GM19193 (cell line): ENCODE results near the gene CHAT.

ENCODE experiments used
- POLR2A ChIP-seq: IDR thresholded peaks from 4 replicates; pipeline ENCODE4 v1.6.1; 2011; ENCODE audit not compliant: insufficient read depth, insufficient read length; ENCODE audit errors: extremely low read depth

The CHAT gene

GRCh38 chr10:49593998-49594397 lies 19.8 kb upstream of the CHAT start:
- no peak for TF ChIP-seq POLR2A

DNA sequence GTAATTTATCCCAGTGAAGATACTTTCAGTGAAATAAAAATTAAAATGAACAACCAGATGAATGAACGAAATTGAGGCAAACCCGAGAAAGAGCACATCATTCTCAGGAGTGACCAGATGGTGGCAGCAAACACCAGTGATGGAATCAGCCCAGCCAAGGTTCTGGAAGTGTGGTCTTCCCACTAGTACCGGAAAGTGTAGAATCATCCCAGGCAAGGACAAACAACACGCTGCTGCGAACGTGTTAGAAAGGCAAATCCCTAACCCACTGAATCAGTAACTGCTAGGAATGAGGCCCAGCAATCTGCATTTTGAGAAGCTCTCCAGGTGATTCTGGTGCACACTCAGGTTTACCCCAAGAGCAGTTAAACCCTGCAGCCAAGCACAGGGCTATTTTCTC lies 19.2 kb upstream of the CHAT start:
- TF ChIP-seq POLR2A: no peak

DNA sequence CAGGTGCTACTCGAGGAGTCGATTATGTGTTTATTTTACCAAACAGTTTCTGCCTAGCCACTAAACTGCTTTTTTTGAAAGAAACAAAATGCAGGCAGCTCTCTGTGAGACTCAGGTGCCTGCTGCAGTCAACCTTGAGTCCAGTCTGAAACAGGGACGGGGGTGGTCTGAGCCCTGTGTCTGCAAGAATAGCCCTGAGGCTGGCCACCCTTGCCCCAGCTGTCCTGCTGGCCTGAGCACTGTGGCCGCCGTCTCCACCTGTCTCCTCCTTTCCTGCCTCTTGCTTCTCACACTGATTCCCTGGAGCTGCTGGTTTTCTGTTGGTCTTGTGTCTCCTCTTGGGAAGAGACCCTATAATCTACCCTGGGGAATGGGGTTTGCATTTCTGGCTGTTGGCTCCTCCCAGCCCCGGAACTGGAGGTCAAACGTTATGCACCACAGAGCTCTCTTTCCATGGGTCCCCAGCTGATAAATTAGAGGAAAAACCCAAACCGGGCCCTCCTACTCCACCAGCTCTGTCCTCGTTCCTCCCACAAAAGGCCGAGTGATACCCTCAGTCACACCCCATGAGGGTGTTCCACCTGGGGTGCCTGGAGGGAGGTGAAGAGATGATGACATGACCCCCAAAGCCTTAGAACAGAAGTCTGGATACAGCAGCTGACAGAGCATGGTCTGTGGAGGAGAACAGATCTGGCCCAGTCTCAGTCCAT lies 18.7 kb upstream of the CHAT start:
- no peak for TF ChIP-seq POLR2A

DNA sequence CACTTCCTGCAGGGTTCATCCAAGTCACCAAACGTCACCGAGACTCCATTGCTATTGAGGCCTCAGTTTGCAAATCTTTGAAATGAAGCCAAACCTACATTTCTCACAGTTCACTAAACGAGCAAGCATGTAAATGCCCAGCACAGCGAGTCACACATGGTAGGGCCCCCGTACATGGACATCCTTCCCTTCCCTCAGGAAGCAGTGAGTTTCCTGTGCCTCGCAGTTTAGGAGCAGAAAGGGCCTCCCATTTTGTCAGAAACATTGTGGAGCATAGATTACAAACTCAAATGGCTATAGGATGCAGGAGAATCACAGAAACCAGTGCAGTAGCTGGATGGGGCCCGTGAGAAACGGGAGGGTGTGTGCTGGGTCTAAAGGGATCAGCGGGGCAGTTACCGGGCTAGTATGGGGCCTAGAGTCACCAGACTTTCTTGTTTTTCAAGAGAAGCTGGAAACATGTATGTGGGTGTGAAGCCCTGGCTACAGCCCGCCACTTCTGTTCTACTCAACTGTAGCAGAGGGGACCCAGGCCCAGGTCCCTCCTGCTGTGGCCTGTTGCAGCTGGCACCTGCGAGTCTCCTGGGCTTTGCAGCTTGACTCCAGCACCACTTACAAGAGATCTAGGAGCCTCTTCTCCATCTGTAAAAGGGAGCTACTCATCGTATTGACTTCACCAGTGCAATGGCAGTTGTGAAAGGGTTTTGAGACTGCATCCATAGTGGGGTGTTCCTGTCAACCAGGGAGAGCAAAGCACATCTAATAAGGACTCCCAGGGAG lies 17.9 kb upstream of the CHAT start:
- TF ChIP-seq POLR2A: no peak

DNA sequence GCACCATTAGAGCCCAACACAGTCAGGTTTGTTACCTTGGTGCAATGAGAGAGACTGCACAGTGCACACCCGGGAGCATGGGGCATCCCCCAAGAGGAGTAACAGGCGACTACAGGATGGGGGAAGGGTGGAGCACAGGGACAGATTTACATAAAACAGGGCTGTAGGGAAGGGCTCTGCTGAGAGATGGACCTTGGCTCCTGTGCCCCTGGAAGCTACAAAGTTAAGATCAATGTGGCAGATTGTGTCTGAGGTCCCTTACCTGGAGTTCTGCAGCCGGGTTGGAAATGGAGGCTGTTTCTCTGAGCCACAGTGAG lies 17.4 kb upstream of the CHAT start:
- no peak for TF ChIP-seq POLR2A

DNA sequence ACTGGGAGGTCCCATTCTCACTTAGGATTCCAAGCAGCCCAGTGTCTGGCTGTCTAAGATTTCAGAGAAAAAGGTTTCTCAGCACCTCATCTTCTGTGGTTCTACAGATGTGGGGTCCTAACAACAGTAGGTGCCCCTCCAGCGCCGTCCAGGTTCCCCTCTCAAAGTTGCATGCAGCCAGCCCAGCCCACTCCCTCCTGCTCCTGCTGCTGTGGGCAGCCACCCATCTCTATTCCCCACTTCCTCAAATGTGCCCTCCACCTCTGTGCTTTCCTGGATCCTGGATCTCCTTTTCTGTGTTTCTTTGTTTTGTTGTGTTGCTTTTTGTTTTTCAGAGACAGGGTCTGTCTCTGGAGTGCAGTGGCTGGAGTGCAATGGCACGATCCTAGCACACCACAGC lies 17.0 kb upstream of the CHAT start:
- TF ChIP-seq POLR2A: no peak

DNA sequence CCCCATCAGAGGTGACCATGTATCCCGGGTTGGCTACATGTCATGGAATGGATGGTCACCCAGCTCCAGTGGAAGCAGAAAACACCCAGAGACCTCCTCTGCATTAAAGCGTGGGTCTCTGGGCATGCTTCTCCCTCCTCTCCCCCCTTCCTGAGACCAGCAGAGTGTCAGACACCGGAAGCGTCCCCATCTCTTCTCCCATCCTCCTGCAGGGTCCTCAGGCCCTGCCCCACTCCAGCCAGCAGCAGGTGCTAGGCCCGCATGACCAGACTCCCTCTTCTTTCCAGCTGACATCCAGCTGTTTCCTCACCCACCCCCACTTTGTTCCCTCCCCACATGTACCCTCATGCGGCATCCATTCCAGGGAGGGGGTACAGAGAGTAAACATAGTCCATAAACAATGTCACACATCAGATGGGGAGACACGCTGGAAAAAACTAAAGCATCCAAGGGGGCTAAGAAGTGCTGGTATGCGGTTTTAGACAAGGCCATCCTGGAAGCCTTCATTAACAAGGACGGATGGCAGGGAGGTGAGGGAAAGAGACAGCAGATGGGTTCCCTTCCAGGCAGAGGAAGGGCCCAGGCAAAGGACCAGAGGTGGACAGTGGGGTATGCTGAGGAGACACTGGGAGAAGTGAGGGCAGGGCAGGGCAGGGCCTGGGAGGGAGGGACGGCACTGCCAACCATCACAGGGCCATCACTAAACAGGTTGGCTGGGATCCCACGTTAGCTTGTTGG lies 16.2 kb upstream of the CHAT start:
- TF ChIP-seq POLR2A: no peak

DNA sequence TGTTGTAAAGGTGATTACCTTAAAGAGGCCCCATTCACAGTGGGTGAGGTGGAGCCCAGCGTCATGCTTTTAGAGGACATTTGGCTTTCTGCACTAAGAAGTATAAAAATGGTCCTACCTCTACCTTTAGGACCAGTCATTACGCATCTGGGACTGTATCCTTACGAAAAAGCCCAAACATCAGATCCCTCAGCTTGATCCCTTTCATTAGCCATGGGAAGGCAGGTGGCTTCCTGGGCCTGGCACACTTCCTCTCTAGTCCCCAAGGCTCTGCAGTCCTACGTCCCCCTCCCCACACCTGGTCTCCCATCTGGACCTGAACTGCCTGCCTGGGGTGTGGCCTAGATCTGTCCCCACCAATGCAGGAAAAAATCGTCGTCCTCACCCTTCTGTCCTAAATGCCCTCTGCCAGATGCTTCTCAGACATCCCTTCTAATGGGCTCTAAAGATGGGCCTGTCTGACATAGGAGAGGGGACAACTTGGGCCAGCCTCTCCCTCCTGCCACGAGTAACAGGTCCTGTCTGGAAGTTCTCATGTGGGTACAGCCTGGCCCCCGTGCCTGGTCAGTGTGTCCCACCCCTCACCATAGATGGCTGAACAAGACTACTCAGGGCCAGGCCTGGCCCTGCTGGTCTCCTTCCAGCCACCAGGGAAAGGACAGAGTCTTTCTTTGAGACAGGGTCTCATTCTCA lies 15.5 kb upstream of the CHAT start:
- no peak for TF ChIP-seq POLR2A

DNA sequence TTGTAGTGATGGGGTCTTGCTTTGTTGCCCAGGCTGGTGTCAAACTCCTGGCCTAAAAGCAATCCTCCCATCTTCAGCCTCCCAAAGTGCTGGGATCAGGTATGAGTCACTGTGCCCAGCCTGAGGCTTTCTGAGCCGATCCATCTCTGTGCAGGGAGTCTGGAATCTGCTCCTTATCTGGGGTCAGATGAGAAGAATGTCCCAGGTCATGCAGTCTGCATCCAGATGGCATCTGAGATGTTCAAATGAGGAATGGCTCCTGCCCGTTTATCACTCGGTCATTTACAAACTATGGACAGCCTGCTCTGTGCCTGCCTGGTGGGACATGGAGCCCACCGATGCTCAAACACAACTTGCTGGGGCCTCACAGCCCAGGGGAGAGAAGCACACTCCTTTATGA lies 14.9 kb upstream of the CHAT start:
- no peak for TF ChIP-seq POLR2A

GRCh38 chr10:49599546-49599945 lies 14.3 kb upstream of the CHAT start:
- no peak for TF ChIP-seq POLR2A

GRCh38 chr10:49600046-49600445 lies 13.8 kb upstream of the CHAT start:
- TF ChIP-seq POLR2A: no peak

DNA sequence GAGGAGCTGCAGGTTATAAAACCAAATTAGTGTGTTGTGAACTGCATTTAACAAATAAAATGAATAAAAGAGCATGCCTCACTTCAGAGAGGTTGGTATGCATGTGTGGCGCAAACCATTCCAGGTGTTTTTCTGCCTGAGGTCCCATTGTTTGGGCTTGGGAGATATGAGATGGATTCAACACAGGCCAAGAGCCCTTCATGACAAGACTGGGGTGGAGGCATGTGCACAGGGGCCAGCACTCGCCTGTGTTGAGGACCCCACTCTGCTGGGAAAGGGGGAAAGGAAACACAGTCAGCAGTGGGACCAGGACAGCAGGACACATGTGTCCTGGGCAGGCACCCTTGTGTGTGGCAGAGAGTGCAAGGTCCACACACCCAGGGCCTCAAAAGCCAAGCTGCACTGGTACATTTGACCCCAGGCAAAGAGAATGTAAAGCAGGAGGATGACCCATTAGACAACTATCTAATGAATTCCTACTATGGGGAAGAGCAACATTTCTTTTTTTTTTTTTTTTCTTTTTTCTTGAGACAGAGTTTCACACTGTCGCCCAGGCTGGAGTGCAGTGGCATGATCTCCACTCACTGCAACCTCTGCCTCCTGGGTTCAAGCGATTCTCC lies 12.9 kb upstream of the CHAT start:
- no peak for TF ChIP-seq POLR2A

GRCh38 chr10:49601857-49602256 lies 12.0 kb upstream of the CHAT start:
- TF ChIP-seq POLR2A: no peak

- TF ChIP-seq POLR2A: no peak
These were observed 11.3 kb upstream of the CHAT start for GRCh38 chr10:49602380-49603023.

DNA sequence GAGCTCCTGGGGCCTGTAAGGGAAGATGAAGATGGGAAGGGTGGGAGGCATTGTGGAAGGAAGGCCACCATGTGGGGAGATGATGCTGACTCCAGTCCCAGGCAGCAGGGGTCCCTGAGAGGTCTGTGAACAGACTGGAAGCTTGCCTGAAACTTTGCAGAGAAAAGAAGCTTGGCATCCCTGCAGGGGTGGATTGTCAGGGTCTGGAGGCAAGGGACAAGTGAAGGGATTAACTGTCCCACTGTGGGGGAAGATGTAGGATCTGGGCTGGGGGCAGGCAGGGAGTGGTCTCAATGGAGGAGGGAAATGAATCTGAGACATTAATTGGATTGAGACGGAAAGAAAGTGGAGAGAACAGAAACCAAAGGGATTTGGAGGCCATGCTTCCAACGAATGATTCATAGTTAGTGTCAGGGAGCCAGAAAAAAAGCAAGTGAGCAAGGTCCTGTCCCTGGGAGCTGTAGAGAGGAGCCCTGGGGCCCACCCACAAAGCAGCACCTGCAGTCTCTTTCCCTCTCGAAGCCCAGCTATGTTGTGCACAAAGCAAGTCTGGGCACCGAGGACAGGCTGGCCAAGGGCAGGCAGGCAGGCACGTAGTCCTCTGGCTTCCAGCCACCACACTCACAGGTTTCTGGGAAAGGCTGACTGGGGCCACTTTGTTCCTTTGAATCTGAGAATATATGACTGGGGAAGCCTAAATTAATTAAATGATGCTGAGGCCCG lies 8.5 kb upstream of the CHAT start:
- no peak for TF ChIP-seq POLR2A
